Measurements from ENCODE around the gene ALG9.
A peak's percentile ranks its signal among the peaks of the same experiment; 100 is the strongest.
"Not testable (repeated sequence)": the region's sequence is repeated elsewhere in the genome, so short reads cannot be mapped to it uniquely, and the experiment has no call there.

The ALG9 gene

GRCh38 chr11:111795334-111795985 is 75.9 kb downstream of the ALG9 start:
- DNase-seq (ENCODE audit: low read depth), result peak; percentile 26

- DNase-seq (ENCODE audit: low read depth), result no peak
Observed at GRCh38 chr11:111793863-111794262, 77.5 kb downstream of the ALG9 start.

- no peak for DNase-seq (ENCODE audit: low read depth)
Observed at GRCh38 chr11:111792955-111793500, 78.4 kb downstream of the ALG9 start.

GRCh38 chr11:111792314-111792713 is 79.1 kb downstream of the ALG9 start:
- DNase-seq (ENCODE audit: low read depth), result no peak

- no peak for DNase-seq (ENCODE audit: low read depth)
Observed at GRCh38 chr11:111788464-111788863, 82.9 kb downstream of the ALG9 start.

- no peak for DNase-seq (ENCODE audit: low read depth)
Observed at GRCh38 chr11:111788051-111788450, 83.3 kb downstream of the ALG9 start.

GRCh38 chr11:111785886-111786412 is 85.4 kb downstream of the ALG9 start:
- DNase-seq (ENCODE audit: low read depth), result no peak

GRCh38 chr11:111785076-111785475 is 86.3 kb downstream of the ALG9 start:
- no peak for DNase-seq (ENCODE audit: low read depth)

GRCh38 chr11:111784311-111784710 is 87.1 kb downstream of the ALG9 start:
- DNase-seq (ENCODE audit: low read depth), result not testable (repeated sequence)

- DNase-seq (ENCODE audit: low read depth), result no peak
Observed at GRCh38 chr11:111782109-111782741, 89.2 kb downstream of the ALG9 start.

- DNase-seq (ENCODE audit: low read depth), result no peak
Observed at GRCh38 chr11:111779118-111779517, 92.3 kb downstream of the ALG9 start.

- DNase-seq (ENCODE audit: low read depth), result no peak
Observed at GRCh38 chr11:111778047-111778558, 93.3 kb downstream of the ALG9 start.

- DNase-seq (ENCODE audit: low read depth), result no peak
Observed at GRCh38 chr11:111777094-111778046, 94.0 kb downstream of the ALG9 start.

- DNase-seq (ENCODE audit: low read depth), result no peak
Observed at GRCh38 chr11:111776398-111777093, 94.8 kb downstream of the ALG9 start.

- no peak for DNase-seq (ENCODE audit: low read depth)
Observed at GRCh38 chr11:111774955-111775710, 96.2 kb downstream of the ALG9 start.

- DNase-seq (ENCODE audit: low read depth), result no peak
Observed at GRCh38 chr11:111772535-111772934, 98.8 kb downstream of the ALG9 start.

- not testable (repeated sequence) for DNase-seq (ENCODE audit: low read depth)
Observed at GRCh38 chr11:111771205-111771604, 100.2 kb downstream of the ALG9 start.

GRCh38 chr11:111770581-111771134 is 100.7 kb downstream of the ALG9 start:
- no peak for DNase-seq (ENCODE audit: low read depth)

GRCh38 chr11:111766834-111767142 is 104.6 kb downstream of the ALG9 start:
- no peak for DNase-seq (ENCODE audit: low read depth)
